Lung (tissue), 12 donors: ENCODE measurements around the gene PRKD2. TPM values are rescaled to one million over a fixed set of nuclear protein-coding genes. Genes with fewer than 3 reads are reported as not detected.

Experiments used
- ATAC-seq: fragments of 200-7000 bp; cut with Tn5 transposase; one replicate; pipeline ENCODE4 v1.9.1; 2020; ENCODE audit warnings: moderate number of reproducible peaks; ENCODE audit not compliant: insufficient read depth, low FRiP score
- DNase-seq, 3 donors: peaks; one replicate each; pipeline ENCODE4 v3.0.0-alpha.2; 2013 to 2017
- H3K27ac ChIP-seq, 2 donors: one replicate each; pipeline ENCODE4 v1.5.1; 2013; ENCODE audit warnings: mild to moderate bottlenecking in 2 of 2, moderate library complexity in 2 of 2, control low read depth in 1 of 2, inconsistent platforms in 1 of 2, low read depth in 1 of 2, low read length in 1 of 2
- H3K27me3 ChIP-seq, 3 donors: one replicate each; pipeline ENCODE4 v1.5.1; 2013; ENCODE audit warnings: low read length in 2 of 3; ENCODE audit not compliant: control insufficient read depth in 3 of 3, insufficient read depth in 3 of 3
- H3K36me3 ChIP-seq, 4 donors: one replicate each; pipeline ENCODE4 v1.5.1; 2013; ENCODE audit warnings: low read length in 4 of 4, mild to moderate bottlenecking in 1 of 4, moderate library complexity in 1 of 4; ENCODE audit not compliant: control insufficient read depth in 4 of 4, insufficient read depth in 4 of 4
- H3K4me1 ChIP-seq, 5 donors: one replicate each; pipeline ENCODE4 v1.5.1; 2013; ENCODE audit warnings: low read length in 5 of 5, mild to moderate bottlenecking in 2 of 5, moderate library complexity in 1 of 5; ENCODE audit not compliant: control insufficient read depth in 5 of 5, insufficient read depth in 5 of 5
- H3K4me3 ChIP-seq: one replicate; pipeline ENCODE4 v1.5.1; 2013; ENCODE audit warnings: mild to moderate bottlenecking, control low read depth, moderate library complexity
- H3K9ac ChIP-seq, 2 donors: one replicate each; pipeline ENCODE4 v1.5.1; 2013; ENCODE audit warnings: low read length in 2 of 2, control low read depth in 1 of 2; ENCODE audit not compliant: insufficient read depth in 1 of 2
- H3K9me3 ChIP-seq, 4 donors: one replicate each; pipeline ENCODE4 v1.5.1; 2013; ENCODE audit warnings: low read length in 3 of 4, mild to moderate bottlenecking in 1 of 4, moderate library complexity in 1 of 4; ENCODE audit not compliant: control insufficient read depth in 4 of 4, insufficient read depth in 3 of 4
- WGBS, 2 donors: extraction: QIAGEN DNeasy Blood & Tissue Kit; methylation state at CpG; one replicate each; pipeline ENCODE4 v1.1.7; 2013; 5-methylcytosine and 5-hydroxymethylcytosine counted together
- polyA plus RNA-seq, 2 donors: library from polyadenylated mRNA; stranded (reverse); fragments of 200-250 nt; gene quantifications; one replicate each; pipeline ENCODE4 v1.2.1, GENCODE V29; 2013
- total RNA-seq, 2 donors: library from RNA; depleted of rRNA in 1 of 2; stranded (reverse); fragments of >200 nt in 1 of 2; gene quantifications; one replicate each; pipeline ENCODE4 v1.2.1, GENCODE V29; 2014 to 2021
- TF ChIP-seq, protein P1 (sequence below): IDR thresholded peaks from 2 replicates; pipeline ENCODE4 v1.5.1; 2012; ENCODE audit warnings: mild to moderate bottlenecking; ENCODE audit errors: control extremely low read depth, extremely low read depth
- donor health status: control.
- donor health status: control.
- donor health status: Bipolar disorder and iron deficiency.
- donor health status: healthy.
- donor health status: DM: yes; HTN: yes; CAD: no.

Gene PRKD2
- total and polyA plus RNA-seq, 4 donors, result 35.5 to 56.2 (median 45.1) TPM

GRCh38 chr19:46730595-46730994, 13.7 kb upstream of the PRKD2 start:
- peaks cover 0 to 6% (median 0%) of the 10 kb centered on the region in 5 donors for H3K4me1 ChIP-seq
- ATAC-seq (no peak), DNase-seq (no peak)
- no peaks in the 10 kb centered on the region for H3K9me3 ChIP-seq
- H3K27me3 ChIP-seq, result no peaks in the 10 kb centered on the region
- no peak overlapping the region for H3K4me3 ChIP-seq
- H3K36me3 ChIP-seq, result peaks cover 10 to 74% (median 55%) of the 10 kb centered on the region in 4 donors
- TF ChIP-seq, protein P1, sequence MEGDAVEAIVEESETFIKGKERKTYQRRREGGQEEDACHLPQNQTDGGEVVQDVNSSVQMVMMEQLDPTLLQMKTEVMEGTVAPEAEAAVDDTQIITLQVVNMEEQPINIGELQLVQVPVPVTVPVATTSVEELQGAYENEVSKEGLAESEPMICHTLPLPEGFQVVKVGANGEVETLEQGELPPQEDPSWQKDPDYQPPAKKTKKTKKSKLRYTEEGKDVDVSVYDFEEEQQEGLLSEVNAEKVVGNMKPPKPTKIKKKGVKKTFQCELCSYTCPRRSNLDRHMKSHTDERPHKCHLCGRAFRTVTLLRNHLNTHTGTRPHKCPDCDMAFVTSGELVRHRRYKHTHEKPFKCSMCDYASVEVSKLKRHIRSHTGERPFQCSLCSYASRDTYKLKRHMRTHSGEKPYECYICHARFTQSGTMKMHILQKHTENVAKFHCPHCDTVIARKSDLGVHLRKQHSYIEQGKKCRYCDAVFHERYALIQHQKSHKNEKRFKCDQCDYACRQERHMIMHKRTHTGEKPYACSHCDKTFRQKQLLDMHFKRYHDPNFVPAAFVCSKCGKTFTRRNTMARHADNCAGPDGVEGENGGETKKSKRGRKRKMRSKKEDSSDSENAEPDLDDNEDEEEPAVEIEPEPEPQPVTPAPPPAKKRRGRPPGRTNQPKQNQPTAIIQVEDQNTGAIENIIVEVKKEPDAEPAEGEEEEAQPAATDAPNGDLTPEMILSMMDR, result no peak
- H3K9ac ChIP-seq, result no peak overlapping the region
- H3K27ac ChIP-seq, result no peak overlapping the region
- WGBS, 2 donors, result 94 to 96% methylated on average over 14 of the region's 14 CpGs

DNA sequence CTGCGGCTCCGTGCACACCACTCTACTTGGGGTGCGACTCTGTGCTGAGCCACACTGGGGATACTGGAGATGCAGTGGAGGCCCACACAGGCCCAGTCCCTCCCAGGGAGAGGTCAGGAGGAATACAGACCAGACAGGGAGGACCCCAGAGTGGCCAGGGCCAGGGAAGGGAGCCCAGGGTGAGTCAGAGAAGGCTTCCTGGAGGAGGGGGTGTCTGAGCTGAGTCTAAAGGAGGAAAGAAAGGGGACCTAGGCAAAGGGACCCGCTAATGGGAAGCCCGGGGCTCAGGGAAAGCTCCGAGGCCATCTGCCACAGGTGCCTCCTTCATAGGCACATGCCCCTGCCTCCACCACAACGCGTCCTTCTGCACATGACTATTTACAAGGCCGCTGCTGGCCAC, 13.3 kb upstream of the PRKD2 start:
- Histone ChIP-seq H3K9ac (no peak overlapping the region), H3K27me3 (no peaks in the 10 kb centered on the region), H3K4me1 (peaks cover 0 to 6% (median 0%) of the 10 kb centered on the region in 5 donors), H3K27ac (no peak overlapping the region), H3K9me3 (no peaks in the 10 kb centered on the region), H3K4me3 (no peak overlapping the region), H3K36me3 (peaks cover 10 to 76% (median 58%) of the 10 kb centered on the region in 4 donors)
- ATAC-seq (no peak), DNase-seq (no peak)
- WGBS, 2 donors, result 95 to 98% methylated on average over 7 to 9 of the region's 9 CpGs
- TF ChIP-seq, protein P1, result no peak

DNA sequence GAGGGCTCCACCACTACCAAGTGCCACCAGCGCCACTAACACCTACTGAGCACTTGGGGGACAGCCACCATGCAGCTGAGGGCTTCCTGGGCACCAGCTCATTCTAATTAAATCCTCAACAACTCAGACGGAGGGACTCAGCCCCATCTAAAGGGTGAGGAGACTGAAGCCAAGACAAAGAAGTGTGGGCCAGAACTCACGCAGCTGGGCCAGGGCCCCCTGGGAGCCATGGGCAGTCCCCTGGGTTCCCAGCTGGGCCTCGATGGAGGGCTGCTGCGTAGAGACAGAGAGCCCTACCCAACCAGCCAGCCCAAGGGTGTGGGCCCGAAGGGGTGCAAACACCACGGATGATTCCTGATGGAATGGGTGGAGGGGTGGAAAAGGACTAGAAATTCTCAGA, 12.8 kb upstream of the PRKD2 start:
- Histone ChIP-seq H3K9ac (no peak overlapping the region), H3K4me3 (no peak overlapping the region), H3K36me3 (peaks cover 10 to 77% (median 60%) of the 10 kb centered on the region in 4 donors), H3K4me1 (peaks cover 0 to 6% (median 0%) of the 10 kb centered on the region in 5 donors), H3K27ac (no peak overlapping the region), H3K27me3 (no peaks in the 10 kb centered on the region), H3K9me3 (no peaks in the 10 kb centered on the region)
- WGBS, 2 donors, result 92 to 96% methylated on average over 7 of the region's 7 CpGs
- ATAC-seq (no peak), DNase-seq (no peak)
- TF ChIP-seq, protein P1, result no peak
